Tibial nerve (tissue), 3 donors: ENCODE measurements around the gene SNAI3.

Source experiments
- CTCF ChIP-seq, 5 experiments: fragments of 200-600 bp in 3 of 5; fragments of 450-650 bp in 2 of 5; sonication (generic) in 3 of 5; IDR thresholded peaks; one replicate each; pipeline ENCODE4 v1.5.1; 2016 to 2019; ENCODE audit warnings: antibody characterized with exemption in 5 of 5, mild to moderate bottlenecking in 3 of 5, moderate library complexity in 2 of 5
- POLR2A ChIP-seq, 2 donors: fragments of 450-650 bp; IDR thresholded peaks; one replicate each; pipeline ENCODE4 v1.6.1; 2017; ENCODE audit warnings: antibody characterized with exemption in 2 of 2, mild to moderate bottlenecking in 2 of 2, moderate library complexity in 2 of 2

GRCh38 chr16:88655733-88656281 is 30.5 kb downstream of the SNAI3 start:
- TF ChIP-seq CTCF (IDR thresholded peaks at IDR 0.05) (no peak), POLR2A (IDR thresholded peaks at IDR 0.05) (no peak)
